ENCODE data around the gene OSBPL3. TPM values are rescaled to one million over a fixed set of nuclear protein-coding genes. Genes with fewer than 3 reads are reported as not detected.

OSBPL3 gene
- total RNA-seq, 2 experiments from 2014 or later: 44.6 to 45.7 TPM

DNA sequence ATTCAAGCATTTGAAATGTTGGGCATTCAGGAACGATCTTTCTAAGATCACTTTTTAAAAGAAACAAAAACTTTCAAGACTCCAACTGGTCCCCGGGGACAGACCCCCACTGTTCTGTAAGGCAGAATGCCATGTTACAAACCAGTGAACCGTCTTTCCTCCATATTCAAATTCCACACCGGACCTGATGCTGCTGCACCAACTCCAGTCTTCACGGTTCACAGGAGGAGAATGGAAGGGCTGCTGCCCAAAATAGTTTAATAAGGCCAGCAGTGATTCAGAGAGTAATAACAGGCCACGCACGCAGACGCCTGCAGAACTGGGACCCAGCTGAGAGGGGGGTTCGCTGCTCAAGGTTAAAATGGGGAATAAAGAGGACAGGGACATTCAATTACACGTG lies 47.2 kb downstream of the OSBPL3 start:
- H3K4me3 Mint-ChIP-seq: no peak overlapping the region
- TF ChIP-seq, protein P1, sequence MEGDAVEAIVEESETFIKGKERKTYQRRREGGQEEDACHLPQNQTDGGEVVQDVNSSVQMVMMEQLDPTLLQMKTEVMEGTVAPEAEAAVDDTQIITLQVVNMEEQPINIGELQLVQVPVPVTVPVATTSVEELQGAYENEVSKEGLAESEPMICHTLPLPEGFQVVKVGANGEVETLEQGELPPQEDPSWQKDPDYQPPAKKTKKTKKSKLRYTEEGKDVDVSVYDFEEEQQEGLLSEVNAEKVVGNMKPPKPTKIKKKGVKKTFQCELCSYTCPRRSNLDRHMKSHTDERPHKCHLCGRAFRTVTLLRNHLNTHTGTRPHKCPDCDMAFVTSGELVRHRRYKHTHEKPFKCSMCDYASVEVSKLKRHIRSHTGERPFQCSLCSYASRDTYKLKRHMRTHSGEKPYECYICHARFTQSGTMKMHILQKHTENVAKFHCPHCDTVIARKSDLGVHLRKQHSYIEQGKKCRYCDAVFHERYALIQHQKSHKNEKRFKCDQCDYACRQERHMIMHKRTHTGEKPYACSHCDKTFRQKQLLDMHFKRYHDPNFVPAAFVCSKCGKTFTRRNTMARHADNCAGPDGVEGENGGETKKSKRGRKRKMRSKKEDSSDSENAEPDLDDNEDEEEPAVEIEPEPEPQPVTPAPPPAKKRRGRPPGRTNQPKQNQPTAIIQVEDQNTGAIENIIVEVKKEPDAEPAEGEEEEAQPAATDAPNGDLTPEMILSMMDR (IDR thresholded peaks at IDR 0.05): no peak
- ChIA-PET POLR2A (interaction anchor here (1.2 kb wide), 1 partner anchor 22 kb away, joined by 3 read pairs; no protein-coding TSS in a partner anchor), CTCF (interaction anchor here (1.1 to 1.5 kb wide), 2 partner anchors 46 to 99 kb away, joined by 3 to 4 read pairs; no protein-coding TSS in a partner anchor)
- DNase-seq (no peak), ATAC-seq (no peak)
- H3K27ac Mint-ChIP-seq: no peak overlapping the region
- no peaks in the 10 kb centered on the region for H3K27me3 Mint-ChIP-seq
- H3K4me1 Mint-ChIP-seq (ENCODE audit: low read depth): peaks cover 46% of the 10 kb centered on the region
- peaks cover 7% of the 10 kb centered on the region for H3K9me3 Mint-ChIP-seq
- peaks cover 39% of the 10 kb centered on the region for H3K36me3 Mint-ChIP-seq (ENCODE audit: low read depth)
- intact Hi-C loops (cut with micrococcal nuclease): no loop called here

DNA sequence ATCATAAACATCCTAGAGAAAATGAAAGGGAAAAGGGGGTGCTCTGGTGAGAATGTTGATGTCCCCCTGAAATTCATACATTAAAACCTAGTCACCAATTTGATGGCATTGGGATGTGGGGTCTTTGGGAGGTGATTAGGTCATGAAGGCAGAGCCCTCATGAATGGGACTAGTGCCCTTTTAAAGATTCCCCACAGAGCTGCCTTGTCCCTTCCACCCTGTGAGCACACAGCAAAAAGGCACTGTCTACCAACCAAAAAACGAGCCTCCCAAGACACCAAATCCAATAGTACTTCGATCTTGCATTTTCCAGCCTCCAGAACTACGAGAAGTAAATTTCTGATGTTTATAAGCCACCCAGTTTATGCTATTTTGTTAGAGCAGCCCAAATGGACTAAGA lies 47.6 kb downstream of the OSBPL3 start:
- TF ChIP-seq, protein P1 (IDR thresholded peaks at IDR 0.05): no peak
- no peak overlapping the region for H3K27ac Mint-ChIP-seq
- intact Hi-C loops (cut with micrococcal nuclease): no loop called here
- no peak for ATAC-seq
- ChIA-PET POLR2A (no interaction called here), CTCF (interaction anchor here (1.1 to 1.7 kb wide), 3 partner anchors 14 to 99 kb away, joined by 3 to 5 read pairs (median 3); no protein-coding TSS in a partner anchor)
- peaks cover 6% of the 10 kb centered on the region for H3K9me3 Mint-ChIP-seq
- no peak for DNase-seq
- H3K4me1 Mint-ChIP-seq (ENCODE audit: low read depth): peaks cover 43% of the 10 kb centered on the region
- H3K27me3 Mint-ChIP-seq: no peaks in the 10 kb centered on the region
- H3K4me3 Mint-ChIP-seq: no peak overlapping the region
- peaks cover 39% of the 10 kb centered on the region for H3K36me3 Mint-ChIP-seq (ENCODE audit: low read depth)

DNA sequence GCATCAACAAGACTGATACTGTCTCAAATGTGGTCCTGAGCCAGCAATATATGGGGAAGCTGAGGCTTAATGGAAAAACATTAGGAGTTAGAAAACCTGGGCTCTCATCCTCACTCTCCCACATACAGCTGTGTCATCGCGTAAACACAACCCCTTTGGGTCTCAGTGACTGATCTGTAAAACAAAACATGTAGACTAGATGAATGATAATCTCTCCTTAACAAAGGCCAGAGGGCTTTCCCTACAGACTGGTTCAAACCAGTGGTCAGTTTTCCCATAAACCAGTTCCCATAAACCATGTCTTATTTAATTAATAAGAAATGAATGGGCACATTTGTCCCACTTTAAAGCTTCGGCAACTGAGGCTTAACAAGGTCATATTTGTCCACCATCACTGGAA lies 48.1 kb downstream of the OSBPL3 start:
- peaks cover 44% of the 10 kb centered on the region for H3K4me1 Mint-ChIP-seq (ENCODE audit: low read depth)
- H3K36me3 Mint-ChIP-seq (ENCODE audit: low read depth): peaks cover 36% of the 10 kb centered on the region
- ChIA-PET CTCF (interaction anchor here (1.1 to 1.7 kb wide), 3 partner anchors 14 to 98 kb away, joined by 3 to 5 read pairs (median 3); no protein-coding TSS in a partner anchor), POLR2A (no interaction called here)
- no peak for ATAC-seq
- H3K27ac Mint-ChIP-seq: no peak overlapping the region
- H3K9me3 Mint-ChIP-seq: peaks cover 4% of the 10 kb centered on the region
- intact Hi-C loops (cut with micrococcal nuclease): no loop called here
- no peaks in the 10 kb centered on the region for H3K27me3 Mint-ChIP-seq
- H3K4me3 Mint-ChIP-seq: no peak overlapping the region
- TF ChIP-seq, protein P1 (IDR thresholded peaks at IDR 0.05): no peak
- DNase-seq: no peak

DNA sequence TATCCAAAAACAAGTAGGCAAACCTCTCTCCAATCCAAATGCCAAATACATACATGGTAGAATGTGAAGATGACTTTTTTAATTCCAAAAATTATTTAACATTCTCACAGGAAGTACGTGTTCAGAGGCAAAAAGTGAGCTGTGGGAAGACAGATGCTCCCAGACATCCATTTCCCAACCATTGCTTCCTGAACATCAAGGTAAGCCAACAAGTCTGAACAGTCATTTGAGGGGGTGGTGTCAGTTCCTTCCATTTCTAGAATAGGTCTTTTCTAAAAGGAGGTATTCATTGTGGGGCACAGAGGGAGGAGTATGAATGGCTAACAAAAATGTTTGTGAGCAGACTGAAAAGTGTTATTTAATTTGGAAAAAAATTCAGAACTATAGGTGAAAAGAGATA lies 49.1 kb downstream of the OSBPL3 start:
- Mint-ChIP-seq H3K27ac (no peak overlapping the region), H3K36me3 (ENCODE audit: low read depth) (peaks cover 31% of the 10 kb centered on the region)
- CTCF ChIA-PET: interaction anchor here (1.7 kb wide), 1 partner anchor 15 kb away, joined by 5 read pairs; no protein-coding TSS in a partner anchor

More for the DNA sequence above, 49.1 kb downstream of the OSBPL3 start:
- no peak for ATAC-seq
- POLR2A ChIA-PET: no interaction called here
- TF ChIP-seq, protein P1 (IDR thresholded peaks at IDR 0.05): no peak
- H3K4me3 Mint-ChIP-seq: no peak overlapping the region
- H3K27me3 Mint-ChIP-seq: no peaks in the 10 kb centered on the region
- intact Hi-C loops (cut with micrococcal nuclease): no loop called here
- peaks cover 34% of the 10 kb centered on the region for H3K4me1 Mint-ChIP-seq (ENCODE audit: low read depth)
- H3K9me3 Mint-ChIP-seq: no peaks in the 10 kb centered on the region
- no peak for DNase-seq

Data from activated CD8-positive, alpha-beta T cell treated with anti-CD3 and anti-CD28 coated beads for 36 hours (primary cell).